HCT116 (cell line): ENCODE results near the gene BHLHA9. TPM values are rescaled to one million over a fixed set of nuclear protein-coding genes. Genes with fewer than 3 reads are reported as not detected.

Experiments used
- ATAC-seq: fragments of 200-7000 bp; cut with Tn5 transposase; 2 replicates; pipeline ENCODE4 v1.9.1; 2020; ENCODE audit warnings: mild to moderate bottlenecking, moderate library complexity
- BruUV-seq: library from RNA; stranded (reverse); fragments of 400-500 nt; replicated peaks from 2 replicates; lab custom pipeline; 2021; lab: Mats Ljungman, UMichigan
- CTCF ChIA-PET: fragments of 300-600 bp; sonication (Branson Sonifier 250); formaldehyde crosslinking; loops from one replicate; lab custom pipeline; 2021; ENCODE audit warnings: antibody characterized with exemption; lab: Charles Lee
- POLR2A ChIA-PET: fragments of 300-600, 350-600 bp; sonication (Branson Sonifier 250); formaldehyde crosslinking; loops from one replicate; lab custom pipeline; 2021; ENCODE audit warnings: antibody characterized with exemption; lab: Charles Lee
- RAD21 ChIA-PET, 2 experiments: fragments of 300-600 bp; sonication (Branson Sonifier 250); formaldehyde crosslinking; loops; one replicate each; lab custom pipeline; 2023; ENCODE audit warnings: low total read pairs in 2 of 2; ENCODE audit not compliant: uncharacterized antibody in 2 of 2, unreplicated experiment in 2 of 2, low non-redundant PET in 1 of 2; lab: Charles Lee
- DNase-seq: peaks from one replicate; pipeline ENCODE4 v3.0.0-alpha.2; 2010; ENCODE audit warnings: low read depth, low spot score
- H2AFZ ChIP-seq: fragments of 200-600 bp; shearing (Covaris generic), sonication (generic); 2 replicates; pipeline ENCODE4 v1.6.1; 2017; ENCODE audit warnings: low read depth, mixed run types, mixed read lengths, antibody characterized with exemption, low read length; ENCODE audit not compliant: poor library complexity, severe bottlenecking
- H3K27ac ChIP-seq: 2 replicates; pipeline ENCODE4 v1.5.1; 2012; ENCODE audit warnings: low read depth, low read length
- H3K27me3 ChIP-seq: fragments of 200-600 bp; sonication (generic); 2 replicates; pipeline ENCODE4 v1.6.1; 2016; ENCODE audit warnings: mixed run types, low read length, mixed read lengths; ENCODE audit not compliant: insufficient read depth
- H3K36me3 ChIP-seq, 2 experiments: fragments of 200-500 bp in 1 of 2; fragments of 200-600 bp in 1 of 2; sonication (Bioruptor generic) in 1 of 2; sonication (generic) in 1 of 2; 2 replicates each; pipeline versions ENCODE4 v1.5.1 to v1.6.1; 2014 to 2016; ENCODE audit warnings: low read length in 2 of 2, inconsistent platforms in 1 of 2, mixed read lengths in 1 of 2, mixed run types in 1 of 2; ENCODE audit not compliant: insufficient read depth in 2 of 2, control insufficient read depth in 1 of 2
- H3K4me1 ChIP-seq, 2 experiments: fragments of 200-600 bp in 1 of 2; sonication (generic) in 1 of 2; 2 replicates each; pipeline versions ENCODE4 v1.5.1 to v1.6.1; 2012 to 2017; ENCODE audit warnings: low read length in 2 of 2, inconsistent platforms in 1 of 2, mild to moderate bottlenecking in 1 of 2, mixed read lengths in 1 of 2, mixed run types in 1 of 2, moderate library complexity in 1 of 2; ENCODE audit not compliant: insufficient read depth in 2 of 2, control insufficient read depth in 1 of 2
- H3K4me2 ChIP-seq: fragments of 200-600 bp; sonication (generic); 2 replicates; pipeline ENCODE4 v1.6.1; 2017; ENCODE audit warnings: mixed run types, low read length, mixed read lengths
- H3K4me3 ChIP-seq, 2 experiments: fragments of 200-600 bp in 1 of 2; sonication (generic) in 1 of 2; replicated peaks in 1 of 2; 2 replicates each; pipeline ENCODE4 v1.5.1; 2011 to 2016; ENCODE audit warnings: low read length in 2 of 2, control low read depth in 1 of 2, low read depth in 1 of 2, mild to moderate bottlenecking in 1 of 2, mixed read lengths in 1 of 2, mixed run types in 1 of 2
- H3K79me2 ChIP-seq: fragments of 200-600 bp; sonication (generic); 2 replicates; pipeline ENCODE4 v1.6.1; 2017; ENCODE audit warnings: mild to moderate bottlenecking, mixed run types, low read length, moderate library complexity, mixed read lengths; ENCODE audit not compliant: insufficient read depth
- H3K9ac ChIP-seq: fragments of 200-600 bp; sonication (generic); 2 replicates; pipeline ENCODE4 v1.6.1; 2016; ENCODE audit warnings: low read length, mixed read lengths
- H3K9me2 ChIP-seq: fragments of 200-600 bp; sonication (generic), shearing (Covaris generic); 2 replicates; pipeline ENCODE4 v1.6.1; 2017; ENCODE audit warnings: mixed run types, mild to moderate bottlenecking, moderate library complexity; ENCODE audit not compliant: insufficient read depth
- H3K9me3 ChIP-seq, 2 experiments: fragments of 200-500 bp in 1 of 2; fragments of 200-600 bp in 1 of 2; sonication (Bioruptor generic) in 1 of 2; sonication (generic) in 1 of 2; 2 replicates each; pipeline ENCODE4 v1.6.1; 2014 to 2017; ENCODE audit warnings: low read length in 2 of 2, mixed read lengths in 2 of 2, inconsistent platforms in 1 of 2, low read depth in 1 of 2, mild to moderate bottlenecking in 1 of 2, mixed run types in 1 of 2, moderate library complexity in 1 of 2; ENCODE audit not compliant: control insufficient read depth in 1 of 2, insufficient read depth in 1 of 2
- H4K20me1 ChIP-seq: fragments of 200-600 bp; sonication (generic), shearing (Covaris generic); 2 replicates; pipeline ENCODE4 v1.6.1; 2017; ENCODE audit warnings: mixed run types, mild to moderate bottlenecking, moderate library complexity; ENCODE audit not compliant: insufficient read depth
- CBX3 ChIP-seq: IDR thresholded peaks from 2 replicates; pipeline ENCODE4 v1.6.1; 2012; ENCODE audit warnings: low read depth
- CTCF ChIP-seq, 3 experiments: fragments of 200-600 bp in 1 of 3; sonication (generic) in 1 of 3; IDR thresholded peaks in 2 of 3; conservative IDR thresholded peaks in 1 of 3; 2 replicates each; pipeline ENCODE4 v1.5.1; 2012 to 2017; ENCODE audit warnings: low read depth in 2 of 3, low read length in 2 of 3, antibody characterized with exemption in 1 of 3, borderline replicate concordance in 1 of 3, control low read depth in 1 of 3, mild to moderate bottlenecking in 1 of 3, mixed read lengths in 1 of 3, mixed run types in 1 of 3, moderate library complexity in 1 of 3; ENCODE audit not compliant: insufficient read depth in 1 of 3
- EGR1 ChIP-seq: IDR thresholded peaks from 2 replicates; pipeline ENCODE4 v1.6.1; 2012; ENCODE audit warnings: low read depth
- ELF1 ChIP-seq: IDR thresholded peaks from 2 replicates; pipeline ENCODE4 v1.6.1; 2012; ENCODE audit warnings: low read depth, borderline replicate concordance
- EZH2phosphoT487 ChIP-seq: fragments of 200-600 bp; IDR thresholded peaks from 2 replicates; pipeline ENCODE4 v1.6.1; 2018; ENCODE audit warnings: antibody characterized with exemption, borderline replicate concordance
- JUND ChIP-seq: IDR thresholded peaks from 2 replicates; pipeline ENCODE4 v1.6.1; 2012
- SP1 ChIP-seq: IDR thresholded peaks from 2 replicates; pipeline ENCODE4 v1.6.1; 2012; ENCODE audit warnings: low read depth
- YY1 ChIP-seq: IDR thresholded peaks from 2 replicates; pipeline ENCODE4 v1.6.1; 2011; ENCODE audit warnings: low read length, low read depth, moderate library complexity, mild to moderate bottlenecking; ENCODE audit not compliant: insufficient replicate concordance; ENCODE audit errors: extremely low read depth
- ZBTB33 ChIP-seq: IDR thresholded peaks from 2 replicates; pipeline ENCODE4 v1.6.1; 2011; ENCODE audit warnings: mild to moderate bottlenecking, low read length, moderate library complexity; ENCODE audit not compliant: insufficient replicate concordance; ENCODE audit errors: extremely low read depth
- ZFX ChIP-seq: fragments of 450-650 bp; IDR thresholded peaks from 2 replicates; pipeline ENCODE4 v1.6.1; 2017
- ZNF274 ChIP-seq: fragments of 200-500 bp; sonication (Bioruptor generic); IDR thresholded peaks from 2 replicates; pipeline ENCODE4 v1.6.1; 2014; ENCODE audit warnings: mild to moderate bottlenecking, low read depth, low read length, inconsistent platforms
- intact Hi-C: fragments of 100-400 bp; cut with micrococcal nuclease; formaldehyde crosslinking; loops from 2 replicates; pipeline ENCODE4 v1.10.0; 2022
- total RNA-seq: library from RNA; stranded (reverse); gene quantifications from one replicate; pipeline ENCODE4 v1.2.1, GENCODE V29; 2021; ENCODE audit not compliant: unreplicated experiment

BHLHA9 gene
- total RNA-seq, 1 experiment from 2014 or later, result not detected

- no peaks in the 10 kb centered on the region for H3K36me3 ChIP-seq
- intact Hi-C loops, result loop anchor here (5.0 kb wide), 1 partner anchor 392 kb away; the partner anchor contains the start of genes RILP and SCARF1
- ChIA-PET POLR2A (interaction anchor here (0.7 kb wide), 1 partner anchor 950 kb away, joined by 3 read pairs; no protein-coding TSS in a partner anchor), RAD21 (no interaction called here), CTCF (interaction anchor here (1.1 to 2.3 kb wide), 3 partner anchors 133 to 393 kb away, joined by 4 to 11 read pairs (median 4); no protein-coding TSS in a partner anchor)
- no peaks in the 10 kb centered on the region for H3K27me3 ChIP-seq
- H3K9me2 ChIP-seq, result no peaks in the 10 kb centered on the region
- DNase-seq, result no peak
- H3K4me2 ChIP-seq, result peak overlapping the region; percentile 99
- H4K20me1 ChIP-seq, result no peaks in the 10 kb centered on the region
- TF ChIP-seq ZNF274 (no peak), SP1 (no peak), ELF1 (no peak), EGR1 (no peak)
- no peak overlapping the region for H3K9ac ChIP-seq
- no peaks in the 10 kb centered on the region for H3K9me3 ChIP-seq
- peaks cover 6 to 27% of the 10 kb centered on the region in 2 experiments; a peak in 3 of 4 replicates for H3K4me1 ChIP-seq
- no peaks in the 10 kb centered on the region for H3K79me2 ChIP-seq
- no TSS peak for BruUV-seq
- no peak overlapping the region for H3K4me3 ChIP-seq
- no peak overlapping the region for H2AFZ ChIP-seq
- no peak for ATAC-seq
- no peak overlapping the region for H3K27ac ChIP-seq
Observed at GRCh38 chr17:1255041-1255440, 15.2 kb upstream of the BHLHA9 start.

GRCh38 chr17:1256699-1257098 is 13.5 kb upstream of the BHLHA9 start:
- ChIA-PET POLR2A (no interaction called here), CTCF (interaction anchor here (1.4 kb wide), 1 partner anchor 76 kb away, joined by 5 read pairs; no protein-coding TSS in a partner anchor), RAD21 (interaction anchor here in 1 of 2 experiments (0.7 kb wide), 1 partner anchor 85 kb away, joined by 3 read pairs; no protein-coding TSS in a partner anchor)
- Histone ChIP-seq H3K9me3 (no peaks in the 10 kb centered on the region), H3K36me3 (no peaks in the 10 kb centered on the region), H3K4me2 (no peak overlapping the region), H3K27me3 (no peaks in the 10 kb centered on the region), H3K27ac (no peak overlapping the region), H3K4me1 (peaks cover 6 to 29% of the 10 kb centered on the region in 2 experiments; a peak in 3 of 4 replicates), H4K20me1 (no peaks in the 10 kb centered on the region), H2AFZ (no peak overlapping the region), H3K9ac (no peak overlapping the region), H3K9me2 (no peaks in the 10 kb centered on the region), H3K4me3 (no peak overlapping the region), H3K79me2 (no peaks in the 10 kb centered on the region)
- DNase-seq (no peak), ATAC-seq (no peak)
- no TSS peak for BruUV-seq
- intact Hi-C loops, result loop anchor here (5.0 kb wide), 1 partner anchor 391 kb away; the partner anchor contains the start of genes RILP and SCARF1
- TF ChIP-seq ZFX (no peak), ZBTB33 (no peak), EGR1 (no peak), YY1 (no peak), JUND (no peak), CTCF (IDR thresholded peaks at IDR 0.05 in 2 of 3, conservative IDR thresholded peaks at IDR 0.05 in 1 of 3; ENCODE audit: borderline replicate concordance in 1 of 3, insufficient read depth in 1 of 3, low read depth in 2 of 3, low read length in 2 of 3) (no peak), EZH2phosphoT487 (no peak), CBX3 (no peak), SP1 (no peak)
